ENCODE results near the gene GALP. TPM values are rescaled to one million over a fixed set of nuclear protein-coding genes. Genes with fewer than 3 reads are reported as not detected.

Gene GALP
- total RNA-seq, 2 experiments from 2014 or later: not detected

DNA sequence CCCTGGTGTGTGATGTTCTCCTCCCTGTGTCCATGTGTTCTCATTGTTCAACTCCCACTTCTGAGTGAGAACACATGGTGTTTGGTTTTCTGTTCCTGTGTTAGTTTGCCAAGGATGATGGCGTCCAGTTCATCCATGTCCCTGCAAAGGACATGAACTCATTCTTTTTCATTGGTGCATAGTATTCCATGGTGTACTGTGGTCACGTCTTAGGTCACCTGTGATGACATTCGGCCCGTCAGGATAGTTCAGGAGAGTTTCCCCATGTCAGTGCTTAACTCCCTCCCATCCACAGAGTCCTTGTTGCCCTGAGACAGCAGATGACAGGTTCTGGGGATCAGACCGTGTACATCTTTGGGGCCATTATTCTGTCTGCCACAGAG lies 26.2 kb upstream of the GALP start:
- DNase-seq: no peak
- H3K9me3 Mint-ChIP-seq: no peaks in the 10 kb centered on the region
- intact Hi-C loops (cut with micrococcal nuclease): no loop called here
- H3K36me3 Mint-ChIP-seq (ENCODE audit: low read depth): peaks cover 25% of the 10 kb centered on the region
- no peaks in the 10 kb centered on the region for H3K27me3 Mint-ChIP-seq (ENCODE audit: low read depth)
- H3K27ac Mint-ChIP-seq: no peak overlapping the region
- H3K4me3 Mint-ChIP-seq: no peak overlapping the region
- peaks cover 16% of the 10 kb centered on the region for H3K4me1 Mint-ChIP-seq (ENCODE audit: low read depth)
- CTCF ChIA-PET: no interaction called here

DNA sequence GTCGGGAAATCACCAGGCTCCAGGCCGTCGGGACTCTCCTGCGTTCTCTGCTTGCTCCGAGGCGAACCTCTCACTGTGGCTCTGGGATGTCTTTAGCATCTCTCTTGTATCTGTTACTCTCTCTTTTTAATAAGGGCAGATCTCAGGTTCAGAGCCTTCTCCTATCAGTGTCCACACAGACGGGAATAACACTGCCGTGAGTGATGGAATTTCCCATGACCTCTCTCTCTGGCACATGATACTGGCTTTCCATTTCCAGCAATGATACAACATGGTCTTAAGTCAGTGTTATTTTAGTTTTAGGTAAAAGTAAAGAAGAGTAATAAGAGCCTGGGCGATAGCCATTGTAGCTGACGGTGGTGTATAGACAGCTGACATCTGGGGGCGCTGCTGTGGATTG lies 25.4 kb upstream of the GALP start:
- Mint-ChIP-seq H3K4me3 (no peak overlapping the region), H3K27ac (no peak overlapping the region), H3K27me3 (ENCODE audit: low read depth) (no peaks in the 10 kb centered on the region), H3K36me3 (ENCODE audit: low read depth) (peaks cover 26% of the 10 kb centered on the region), H3K9me3 (no peaks in the 10 kb centered on the region), H3K4me1 (ENCODE audit: low read depth) (peaks cover 16% of the 10 kb centered on the region)
- CTCF ChIA-PET: no interaction called here
- intact Hi-C loops (cut with micrococcal nuclease): no loop called here
- no peak for DNase-seq

DNA sequence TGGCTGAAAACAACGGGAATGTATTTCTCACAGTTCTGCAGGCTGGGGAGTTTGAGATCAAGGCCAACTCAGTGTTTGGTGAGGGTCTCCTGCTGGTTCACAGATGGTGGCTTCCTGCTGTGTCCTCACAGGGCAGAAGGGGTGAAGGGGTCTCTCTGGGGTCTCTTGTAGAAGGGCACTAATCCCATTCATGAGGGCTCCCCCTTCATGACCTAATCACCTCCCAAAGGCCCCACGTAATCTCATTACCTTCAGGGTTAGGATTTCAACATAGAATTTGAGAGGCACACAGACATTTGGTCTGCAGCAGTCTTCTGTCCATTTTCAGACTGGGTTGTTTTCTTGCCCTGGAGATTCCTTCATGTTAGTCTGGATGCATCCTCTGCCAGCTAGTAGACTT lies 23.2 kb upstream of the GALP start:
- DNase-seq: no peak
- Mint-ChIP-seq H3K36me3 (ENCODE audit: low read depth) (peaks cover 34% of the 10 kb centered on the region), H3K9me3 (no peaks in the 10 kb centered on the region), H3K4me3 (no peak overlapping the region), H3K4me1 (ENCODE audit: low read depth) (peaks cover 16% of the 10 kb centered on the region), H3K27ac (no peak overlapping the region), H3K27me3 (ENCODE audit: low read depth) (no peaks in the 10 kb centered on the region)
- intact Hi-C loops (cut with micrococcal nuclease): no loop called here
- CTCF ChIA-PET: interaction anchor here (1.2 kb wide), 1 partner anchor 18 kb away, joined by 3 read pairs; no protein-coding TSS in a partner anchor

DNA sequence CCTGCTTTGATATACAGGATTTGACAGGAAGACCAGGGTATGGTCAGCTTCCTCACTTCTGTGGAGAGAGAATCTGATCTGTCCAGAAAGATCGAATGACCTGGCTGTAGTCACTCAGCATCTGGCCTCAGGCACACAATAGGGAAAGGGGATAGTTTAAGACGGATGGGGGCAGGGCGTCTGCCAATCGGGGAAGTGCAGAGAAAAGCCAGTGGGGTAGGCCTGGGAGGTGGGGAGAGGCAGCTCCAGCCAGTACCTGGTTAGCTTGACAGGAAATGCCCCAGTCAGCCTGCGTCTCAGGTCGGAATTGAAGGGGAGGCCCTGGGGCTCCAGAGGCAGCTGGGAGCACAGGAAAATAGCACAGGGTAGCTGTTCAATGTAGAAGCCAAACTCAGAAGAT lies 22.3 kb upstream of the GALP start:
- no peak overlapping the region for H3K4me3 Mint-ChIP-seq
- DNase-seq: peak; percentile 11
- peaks cover 29% of the 10 kb centered on the region for H3K36me3 Mint-ChIP-seq (ENCODE audit: low read depth)
- H3K9me3 Mint-ChIP-seq: no peaks in the 10 kb centered on the region
- CTCF ChIA-PET: interaction anchor here (1.2 kb wide), 1 partner anchor 19 kb away, joined by 3 read pairs; no protein-coding TSS in a partner anchor
- H3K27ac Mint-ChIP-seq: peak overlapping the region; percentile 48
- peaks cover 16% of the 10 kb centered on the region for H3K4me1 Mint-ChIP-seq (ENCODE audit: low read depth)
- intact Hi-C loops (cut with micrococcal nuclease): no loop called here
- H3K27me3 Mint-ChIP-seq (ENCODE audit: low read depth): no peaks in the 10 kb centered on the region

DNA sequence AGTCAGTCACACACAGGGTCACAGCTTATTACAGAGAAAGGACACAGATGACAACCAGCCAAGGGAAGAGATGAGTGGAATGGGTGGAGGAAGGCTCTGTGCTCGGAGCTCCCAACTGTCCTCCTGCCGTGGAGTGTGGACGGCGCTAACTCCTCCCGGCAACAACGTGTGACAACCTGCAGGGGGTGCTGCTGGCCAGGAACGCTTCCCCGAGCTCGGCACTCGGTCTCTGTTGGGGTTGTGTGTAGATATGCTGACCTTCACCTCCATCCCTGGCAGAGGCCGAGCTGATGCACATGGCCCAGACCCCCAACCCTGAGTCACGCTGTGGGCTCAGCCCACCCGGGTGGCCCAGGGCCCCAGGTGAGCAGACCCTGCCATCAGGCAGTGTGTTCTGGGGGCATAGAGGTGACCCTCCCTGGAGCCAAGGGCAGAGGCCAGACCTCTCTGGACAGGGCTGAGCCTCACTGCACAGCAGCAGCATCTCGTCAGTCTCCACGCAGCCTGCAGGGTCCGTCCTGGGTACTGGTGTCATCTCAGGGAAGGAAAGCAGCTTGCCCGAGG lies 20.6 kb upstream of the GALP start:
- Mint-ChIP-seq H3K4me1 (ENCODE audit: low read depth) (peaks cover 13% of the 10 kb centered on the region), H3K36me3 (ENCODE audit: low read depth) (peaks cover 29% of the 10 kb centered on the region), H3K4me3 (no peak overlapping the region), H3K27ac (no peak overlapping the region), H3K9me3 (no peaks in the 10 kb centered on the region), H3K27me3 (ENCODE audit: low read depth) (no peaks in the 10 kb centered on the region)
- CTCF ChIA-PET: interaction anchor here (0.6 to 2.4 kb wide), 7 partner anchors 9 to 98 kb away, joined by 3 to 11 read pairs (median 3); no protein-coding TSS in a partner anchor
- intact Hi-C loops (cut with micrococcal nuclease): no loop called here
- peak; percentile 15 for DNase-seq

DNA sequence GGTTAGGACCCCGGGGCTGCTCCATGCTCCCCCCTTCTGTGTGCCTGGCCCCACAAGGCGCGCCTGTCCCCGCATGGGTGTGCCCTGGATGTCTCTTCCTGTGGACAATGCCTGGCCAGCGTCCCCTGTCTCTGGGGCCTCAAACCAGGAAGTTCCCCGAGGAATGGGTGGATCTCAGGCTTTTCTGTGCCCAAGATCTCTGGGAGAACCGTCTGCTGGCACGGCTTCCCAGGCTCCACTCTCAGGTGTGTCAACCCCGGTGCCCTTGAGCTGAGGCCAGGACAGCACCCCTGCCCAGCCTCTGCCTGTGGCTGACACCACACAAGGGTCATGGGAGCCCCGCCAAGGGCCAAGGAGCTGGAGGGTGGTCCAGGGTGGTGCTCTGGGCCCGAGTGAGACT lies 19.0 kb upstream of the GALP start:
- H3K27me3 Mint-ChIP-seq (ENCODE audit: low read depth): no peaks in the 10 kb centered on the region
- intact Hi-C loops (cut with micrococcal nuclease): no loop called here
- peaks cover 13% of the 10 kb centered on the region for H3K4me1 Mint-ChIP-seq (ENCODE audit: low read depth)
- H3K36me3 Mint-ChIP-seq (ENCODE audit: low read depth): peaks cover 28% of the 10 kb centered on the region
- no peaks in the 10 kb centered on the region for H3K9me3 Mint-ChIP-seq
- no peak overlapping the region for H3K27ac Mint-ChIP-seq
- CTCF ChIA-PET: no interaction called here
- no peak overlapping the region for H3K4me3 Mint-ChIP-seq
- no peak for DNase-seq

DNA sequence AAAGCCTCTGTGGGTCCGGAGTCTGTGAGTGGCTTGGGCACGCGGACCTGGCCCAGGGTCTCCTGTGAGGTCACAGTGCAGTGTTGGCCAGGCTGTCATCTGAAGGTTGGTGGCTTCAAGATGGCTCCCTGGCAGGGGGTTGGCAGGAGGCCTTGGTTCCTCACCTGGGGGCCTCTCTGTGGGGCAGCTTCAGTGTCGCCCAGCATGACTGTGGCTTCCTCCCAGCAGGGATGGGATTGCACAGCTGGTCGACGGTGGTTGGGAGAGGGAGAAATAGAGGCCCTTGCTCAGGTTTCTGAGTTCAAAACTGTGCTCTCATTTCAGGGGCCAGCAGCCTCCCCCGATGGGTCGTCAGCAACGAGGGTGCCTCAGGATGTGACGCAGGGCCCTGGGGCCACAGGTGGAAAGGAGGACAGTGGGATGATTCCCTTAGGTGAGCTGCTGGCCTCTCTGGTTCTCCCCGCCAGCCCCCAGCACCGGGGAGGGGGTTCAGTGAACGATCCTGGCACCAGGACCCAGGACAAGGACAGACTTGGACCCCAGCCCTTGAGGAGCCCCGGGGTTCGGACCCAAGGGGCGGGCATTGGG lies 17.5 kb upstream of the GALP start:
- H3K36me3 Mint-ChIP-seq (ENCODE audit: low read depth): peaks cover 27% of the 10 kb centered on the region

DNA sequence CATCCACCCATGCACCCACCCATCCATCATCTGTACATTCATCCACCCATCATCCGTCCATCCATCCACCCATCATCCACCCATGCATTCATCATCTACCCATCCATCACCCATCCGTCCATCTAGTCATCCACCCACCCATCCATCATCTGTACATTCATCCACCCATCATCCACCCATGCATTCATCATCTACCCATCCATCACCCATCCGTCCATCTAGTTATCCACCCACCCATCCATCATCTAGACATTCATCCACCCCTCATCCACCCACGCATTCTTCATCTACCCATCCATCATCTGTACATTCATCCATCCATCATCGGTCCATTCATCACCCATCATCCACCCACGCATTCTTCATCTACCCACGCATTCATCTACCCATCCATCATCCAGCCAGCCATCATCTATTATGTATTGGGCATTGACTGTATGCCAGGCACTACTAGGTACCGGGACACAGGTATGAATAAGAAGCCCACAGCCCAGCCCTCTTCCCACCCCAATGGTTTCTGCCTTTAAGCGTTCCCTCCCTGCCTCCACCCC lies 16.7 kb upstream of the GALP start:
- Mint-ChIP-seq H3K4me1 (ENCODE audit: low read depth) (peaks cover 8% of the 10 kb centered on the region), H3K36me3 (ENCODE audit: low read depth) (peaks cover 21% of the 10 kb centered on the region), H3K27ac (no peak overlapping the region), H3K9me3 (no peaks in the 10 kb centered on the region), H3K27me3 (ENCODE audit: low read depth) (no peaks in the 10 kb centered on the region), H3K4me3 (no peak overlapping the region)
- CTCF ChIA-PET: no interaction called here
- intact Hi-C loops (cut with micrococcal nuclease): no loop called here
- no peak for DNase-seq

More for the DNA sequence above, 17.5 kb upstream of the GALP start:
- CTCF ChIA-PET: no interaction called here
- Mint-ChIP-seq H3K4me3 (no peak overlapping the region), H3K4me1 (ENCODE audit: low read depth) (peaks cover 10% of the 10 kb centered on the region), H3K9me3 (no peaks in the 10 kb centered on the region), H3K27ac (no peak overlapping the region), H3K27me3 (ENCODE audit: low read depth) (no peaks in the 10 kb centered on the region)
- no peak for DNase-seq
- intact Hi-C loops (cut with micrococcal nuclease): no loop called here

DNA sequence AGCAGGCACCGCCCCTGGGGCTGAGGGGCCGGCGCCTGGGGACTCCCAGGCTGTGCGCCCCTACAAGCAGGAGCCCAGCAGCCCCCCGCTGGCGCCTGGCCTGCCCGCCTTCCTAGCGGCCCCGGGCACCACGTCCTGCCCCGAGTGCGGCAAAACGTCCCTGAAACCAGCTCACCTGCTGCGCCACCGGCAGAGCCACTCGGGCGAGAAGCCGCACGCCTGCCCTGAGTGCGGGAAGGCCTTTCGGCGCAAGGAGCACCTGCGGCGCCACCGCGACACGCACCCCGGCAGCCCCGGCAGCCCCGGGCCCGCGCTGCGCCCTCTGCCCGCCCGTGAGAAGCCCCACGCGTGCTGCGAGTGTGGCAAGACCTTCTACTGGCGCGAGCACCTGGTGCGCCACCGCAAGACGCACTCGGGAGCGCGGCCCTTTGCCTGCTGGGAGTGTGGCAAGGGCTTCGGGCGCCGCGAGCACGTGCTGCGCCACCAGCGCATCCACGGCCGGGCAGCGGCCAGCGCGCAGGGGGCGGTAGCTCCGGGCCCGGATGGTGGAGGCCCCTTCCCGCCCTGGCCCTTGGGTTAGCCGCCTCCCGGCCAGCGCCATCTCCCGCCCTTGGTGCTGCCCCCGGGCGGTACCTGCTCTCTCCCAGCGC lies 16.1 kb upstream of the GALP start:
- no peak overlapping the region for H3K4me3 Mint-ChIP-seq
- no peaks in the 10 kb centered on the region for H3K9me3 Mint-ChIP-seq
- DNase-seq: no peak
- intact Hi-C loops (cut with micrococcal nuclease): no loop called here
- H3K27me3 Mint-ChIP-seq (ENCODE audit: low read depth): peaks cover 1% of the 10 kb centered on the region
- H3K27ac Mint-ChIP-seq: no peak overlapping the region
- peaks cover 8% of the 10 kb centered on the region for H3K4me1 Mint-ChIP-seq (ENCODE audit: low read depth)
- H3K36me3 Mint-ChIP-seq (ENCODE audit: low read depth): peaks cover 21% of the 10 kb centered on the region
- CTCF ChIA-PET: no interaction called here

DNA sequence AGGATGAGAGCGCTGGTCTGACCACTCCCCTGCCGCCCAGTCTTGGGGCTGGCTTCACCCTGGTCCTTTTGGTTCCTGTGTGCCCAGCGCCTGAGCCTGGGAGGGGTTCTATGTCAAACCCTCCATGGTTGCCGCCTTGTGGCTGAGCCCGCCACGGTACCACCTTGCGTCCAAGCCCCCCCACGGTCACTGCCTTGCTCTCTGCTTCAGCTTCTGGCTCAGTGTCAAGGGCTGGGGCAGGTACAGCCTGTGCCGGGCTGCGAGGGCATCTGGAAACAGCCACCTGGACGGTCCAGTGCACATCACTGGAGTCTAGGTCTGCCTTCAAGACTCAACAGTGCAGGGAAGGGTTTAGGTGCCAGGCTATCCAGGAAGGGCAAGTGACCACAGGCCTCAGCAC lies 14.3 kb upstream of the GALP start:
- peaks cover 14% of the 10 kb centered on the region for H3K36me3 Mint-ChIP-seq (ENCODE audit: low read depth)
- H3K9me3 Mint-ChIP-seq: no peaks in the 10 kb centered on the region
- H3K4me1 Mint-ChIP-seq (ENCODE audit: low read depth): peaks cover 8% of the 10 kb centered on the region
- H3K27me3 Mint-ChIP-seq (ENCODE audit: low read depth): peaks cover 3% of the 10 kb centered on the region
- peak overlapping the region; percentile 65 for H3K27ac Mint-ChIP-seq
- DNase-seq: no peak
- intact Hi-C loops (cut with micrococcal nuclease): no loop called here
- CTCF ChIA-PET: no interaction called here
- H3K4me3 Mint-ChIP-seq: no peak overlapping the region

DNA sequence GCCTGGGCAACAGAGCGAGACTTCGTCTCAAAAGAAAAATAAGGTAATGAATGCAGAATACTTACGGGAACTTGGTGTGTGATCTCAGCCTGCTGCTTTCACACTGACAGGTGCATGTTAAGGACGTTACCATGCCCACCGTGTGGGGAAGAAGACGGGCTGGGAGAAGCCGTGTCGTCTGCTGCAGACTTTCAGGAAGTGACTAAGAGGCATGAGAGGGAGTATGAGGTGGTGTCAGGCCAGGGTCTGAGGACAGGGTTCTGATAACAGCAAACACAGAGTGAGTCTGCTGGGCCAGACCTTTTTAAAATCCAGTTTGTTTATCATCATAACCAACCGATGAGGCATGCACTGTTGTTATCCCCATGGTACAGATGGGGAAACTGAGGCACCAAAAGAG lies 13.6 kb upstream of the GALP start:
- intact Hi-C loops (cut with micrococcal nuclease): loop anchor here (2.0 kb wide), 1 partner anchor 21 kb away; the partner anchor contains the start of gene ZNF444
- Mint-ChIP-seq H3K36me3 (ENCODE audit: low read depth) (peaks cover 14% of the 10 kb centered on the region), H3K4me1 (ENCODE audit: low read depth) (peaks cover 8% of the 10 kb centered on the region), H3K4me3 (no peak overlapping the region), H3K27me3 (ENCODE audit: low read depth) (peaks cover 3% of the 10 kb centered on the region), H3K9me3 (no peaks in the 10 kb centered on the region), H3K27ac (peak overlapping the region; percentile 65)
- peak; percentile 74 for DNase-seq
- CTCF ChIA-PET: no interaction called here

DNA sequence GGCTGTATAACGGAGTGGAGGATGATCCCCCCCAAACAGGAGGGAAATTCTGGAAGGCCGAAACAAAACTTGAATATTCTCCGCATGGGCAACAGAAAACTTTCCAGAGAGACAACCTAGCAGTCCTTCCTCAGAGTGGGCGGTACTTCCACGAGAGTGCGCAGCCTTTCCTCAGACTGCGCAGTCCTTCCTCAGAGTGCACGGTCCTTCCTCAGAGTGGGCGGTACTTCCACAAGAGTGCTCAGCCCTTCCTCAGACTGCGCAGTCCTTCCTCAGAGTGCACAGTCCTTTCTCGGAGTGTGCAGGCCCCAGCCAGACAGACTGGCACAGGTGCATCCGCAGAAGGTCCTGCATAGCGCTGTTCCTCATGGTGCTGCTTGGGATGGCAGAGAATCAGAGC lies 12.7 kb upstream of the GALP start:
- Mint-ChIP-seq H3K4me1 (ENCODE audit: low read depth) (peaks cover 8% of the 10 kb centered on the region), H3K4me3 (no peak overlapping the region), H3K9me3 (no peaks in the 10 kb centered on the region), H3K36me3 (ENCODE audit: low read depth) (peaks cover 12% of the 10 kb centered on the region), H3K27me3 (ENCODE audit: low read depth) (peaks cover 3% of the 10 kb centered on the region), H3K27ac (no peak overlapping the region)
- CTCF ChIA-PET: interaction anchor here (0.6 kb wide), 1 partner anchor 1605 kb away, joined by 4 read pairs; no protein-coding TSS in a partner anchor
- intact Hi-C loops (cut with micrococcal nuclease): loop anchor here (2.0 kb wide), 1 partner anchor 22 kb away; the partner anchor contains the start of gene ZNF444
- no peak for DNase-seq
